Gastroesophageal sphincter (tissue), 3 donors: Measurements from ENCODE around the gene ACTR8.

Experiments used
- POLR2A ChIP-seq, 2 donors: fragments of 450-650 bp; IDR thresholded peaks; one replicate each; pipeline ENCODE4 v1.6.1; 2017; ENCODE audit warnings: antibody characterized with exemption in 2 of 2, mild to moderate bottlenecking in 2 of 2, moderate library complexity in 1 of 2
- TF ChIP-seq, protein P1 (sequence below), 4 experiments: fragments of 200-600 bp in 2 of 4; fragments of 450-650 bp in 2 of 4; sonication (generic) in 1 of 4; IDR thresholded peaks; one replicate each; pipeline ENCODE4 v1.5.1; 2017 to 2019; ENCODE audit warnings: antibody characterized with exemption in 4 of 4, mild to moderate bottlenecking in 2 of 4, moderate library complexity in 2 of 4

- TF ChIP-seq, protein P1, sequence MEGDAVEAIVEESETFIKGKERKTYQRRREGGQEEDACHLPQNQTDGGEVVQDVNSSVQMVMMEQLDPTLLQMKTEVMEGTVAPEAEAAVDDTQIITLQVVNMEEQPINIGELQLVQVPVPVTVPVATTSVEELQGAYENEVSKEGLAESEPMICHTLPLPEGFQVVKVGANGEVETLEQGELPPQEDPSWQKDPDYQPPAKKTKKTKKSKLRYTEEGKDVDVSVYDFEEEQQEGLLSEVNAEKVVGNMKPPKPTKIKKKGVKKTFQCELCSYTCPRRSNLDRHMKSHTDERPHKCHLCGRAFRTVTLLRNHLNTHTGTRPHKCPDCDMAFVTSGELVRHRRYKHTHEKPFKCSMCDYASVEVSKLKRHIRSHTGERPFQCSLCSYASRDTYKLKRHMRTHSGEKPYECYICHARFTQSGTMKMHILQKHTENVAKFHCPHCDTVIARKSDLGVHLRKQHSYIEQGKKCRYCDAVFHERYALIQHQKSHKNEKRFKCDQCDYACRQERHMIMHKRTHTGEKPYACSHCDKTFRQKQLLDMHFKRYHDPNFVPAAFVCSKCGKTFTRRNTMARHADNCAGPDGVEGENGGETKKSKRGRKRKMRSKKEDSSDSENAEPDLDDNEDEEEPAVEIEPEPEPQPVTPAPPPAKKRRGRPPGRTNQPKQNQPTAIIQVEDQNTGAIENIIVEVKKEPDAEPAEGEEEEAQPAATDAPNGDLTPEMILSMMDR (IDR thresholded peaks at IDR 0.05) = no peak
- no peak for TF ChIP-seq POLR2A (IDR thresholded peaks at IDR 0.05)
Observed at GRCh38 chr3:53884623-53885022, 2.7 kb upstream of the ACTR8 start.
